GM19438 (cell line): ENCODE measurements around the gene CILP.
"Not testable (repeated sequence)": the region's sequence is repeated elsewhere in the genome, so short reads cannot be mapped to it uniquely, and the experiment has no call there.

Source experiments
- ATAC-seq: cut with Tn5 transposase; IDR thresholded peaks from one replicate; pipeline ENCODE4 v1.9.1; 2021; ENCODE audit warnings: low read depth; ENCODE audit not compliant: unreplicated experiment

The CILP gene

DNA sequence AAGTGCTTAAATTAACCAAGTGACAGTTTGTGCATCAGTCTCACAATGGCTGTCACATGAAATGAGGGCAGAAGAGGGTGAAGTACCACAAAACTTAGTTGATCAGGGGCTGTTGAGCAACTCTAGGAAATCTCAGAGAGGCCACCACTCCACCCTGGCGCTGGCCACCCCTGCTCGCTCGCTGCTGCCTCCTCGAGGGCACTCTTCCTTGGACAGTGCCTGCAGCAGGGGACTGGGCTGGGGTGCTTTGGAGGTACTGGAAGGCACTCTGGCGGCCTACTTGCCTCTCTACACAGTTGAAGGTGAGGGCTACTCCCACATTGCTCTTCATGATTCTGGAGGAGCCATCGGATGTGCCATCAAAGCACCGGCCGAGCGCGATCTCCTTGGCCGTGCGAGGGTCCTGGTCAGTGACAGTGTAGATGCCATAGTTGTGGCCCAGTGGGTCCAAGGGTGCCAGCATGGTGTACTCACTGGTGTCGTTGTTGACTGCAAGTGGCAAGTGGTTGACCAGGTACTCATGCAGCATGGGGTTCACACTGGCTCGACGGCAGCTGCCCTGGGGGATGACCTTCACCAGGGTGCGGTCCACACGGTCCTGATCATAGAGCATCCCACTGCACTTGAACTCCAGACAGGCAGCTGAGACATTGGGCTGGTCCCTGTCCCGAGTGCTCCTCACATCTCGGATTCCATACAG is 14.5 kb downstream of the CILP start:
- ATAC-seq = no peak

DNA sequence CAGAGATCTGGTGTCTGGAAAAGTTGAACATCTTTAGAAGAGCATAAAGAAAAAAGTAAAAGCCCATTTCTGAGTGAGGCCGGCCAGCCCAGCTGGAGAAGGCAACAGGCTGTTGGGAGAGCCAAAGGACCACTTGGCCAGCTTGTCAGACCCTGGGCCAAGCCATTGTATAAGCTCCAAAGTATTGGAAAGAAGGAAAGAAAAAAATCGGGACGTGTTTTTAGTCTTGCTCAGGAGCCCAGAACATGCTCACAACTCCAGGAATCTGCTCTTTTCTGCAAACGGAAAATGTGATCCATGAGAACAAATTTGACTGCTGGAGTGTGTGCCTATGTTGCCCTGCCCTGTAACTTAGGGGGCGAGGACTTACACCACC is 15.7 kb downstream of the CILP start:
- ATAC-seq = no peak

DNA sequence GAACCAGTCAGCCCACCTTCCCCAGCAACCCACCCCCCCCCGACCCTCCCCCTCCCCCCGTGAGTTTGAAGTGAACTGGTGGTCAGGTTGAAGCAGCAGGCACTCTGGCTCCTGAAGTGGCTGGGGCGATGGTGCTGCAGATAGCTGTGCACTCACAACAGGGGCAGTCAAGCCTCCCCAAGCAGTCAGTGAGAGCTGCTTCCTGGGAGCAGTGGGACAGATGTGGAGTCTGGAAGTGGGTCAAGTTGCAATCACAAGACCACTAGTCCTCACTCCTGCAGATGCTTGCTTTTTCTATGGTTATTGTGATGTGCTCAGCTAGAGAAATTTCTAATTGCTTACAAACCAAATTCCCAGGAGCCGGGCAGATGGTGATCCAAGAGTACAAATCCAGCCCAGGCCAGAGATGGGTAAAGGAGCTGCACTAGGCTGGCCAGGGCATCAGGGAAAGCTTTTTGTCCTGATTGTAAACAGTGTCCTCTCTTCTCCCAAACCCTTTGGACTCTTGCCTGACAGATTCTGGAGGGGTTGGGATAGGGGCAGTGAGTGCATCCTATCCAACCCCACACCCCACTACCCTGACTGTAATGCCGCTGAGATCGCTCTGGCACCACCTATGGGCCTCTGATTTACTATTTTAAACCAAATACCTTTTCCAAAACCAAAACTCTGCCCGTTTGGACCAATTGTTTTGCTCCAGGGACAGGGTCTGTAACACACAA is 16.3 kb downstream of the CILP start:
- no peak for ATAC-seq

DNA sequence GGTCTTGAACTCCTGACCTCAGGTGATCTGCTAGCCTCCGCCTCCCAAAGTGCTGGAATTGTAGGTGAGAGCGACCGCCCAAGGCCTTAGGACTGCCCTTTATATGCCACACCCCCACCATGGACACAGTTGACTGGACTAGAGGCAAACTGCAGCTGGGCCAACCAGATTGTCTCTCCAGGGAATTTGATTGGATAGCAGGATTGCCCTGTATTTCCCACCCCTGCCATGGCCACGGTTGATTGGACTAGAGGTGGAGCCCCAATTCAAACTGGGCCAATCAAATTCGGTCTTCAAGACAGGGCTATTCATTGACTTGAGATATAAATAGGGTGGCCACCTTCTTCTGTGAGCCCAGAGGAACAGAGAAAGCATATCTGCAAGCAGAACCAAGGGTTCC is 19.3 kb downstream of the CILP start:
- ATAC-seq = no peak

DNA sequence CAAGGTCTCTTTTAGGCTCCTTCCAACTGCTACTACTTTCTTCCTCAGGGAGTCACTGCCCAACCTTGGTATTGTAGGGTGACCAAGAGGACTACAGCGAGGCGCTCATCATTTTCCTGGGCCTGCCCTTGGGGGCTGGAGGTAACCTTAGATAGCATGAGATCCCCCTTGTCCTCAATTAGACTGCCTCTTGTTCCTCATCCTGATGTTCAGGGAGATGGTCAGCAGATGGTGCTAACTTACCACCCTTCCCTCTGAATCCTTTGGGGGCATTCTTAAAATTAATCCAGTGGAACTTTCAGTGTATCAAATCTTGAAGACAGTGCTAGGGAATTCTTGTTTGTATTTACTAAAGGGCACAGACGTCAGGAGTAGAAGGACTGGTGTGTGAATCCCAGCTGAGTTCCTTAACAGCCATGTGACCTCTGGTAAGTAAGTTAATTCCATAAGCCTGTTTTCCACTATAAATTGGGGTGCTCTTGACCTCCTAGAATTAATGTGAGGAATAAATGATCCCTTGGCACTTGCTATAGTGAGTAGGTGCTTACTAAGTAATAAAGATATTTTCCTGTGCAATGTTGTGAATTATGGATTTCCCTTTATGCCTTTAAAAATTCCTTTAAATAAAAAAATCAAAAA is 22.1 kb downstream of the CILP start:
- ATAC-seq = no peak

DNA sequence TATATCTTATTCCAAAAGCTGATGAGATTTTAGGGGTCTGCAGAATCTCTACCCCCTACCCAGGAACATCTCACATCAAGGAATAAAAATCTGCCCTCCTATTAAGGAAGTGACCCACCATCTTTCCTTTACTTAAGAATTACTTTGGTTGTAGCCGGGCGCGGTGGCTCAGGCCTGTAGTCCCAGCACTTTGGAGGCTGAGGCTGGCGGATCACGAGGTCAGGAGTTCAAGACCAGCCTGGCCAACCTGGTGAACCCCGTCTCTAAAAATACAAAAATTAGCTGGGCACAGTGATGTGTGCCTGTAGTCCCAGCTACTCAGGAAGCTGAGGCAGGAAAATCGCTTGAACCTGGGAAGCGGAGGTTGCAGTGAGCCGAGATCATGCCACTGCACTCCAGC is 22.8 kb downstream of the CILP start:
- ATAC-seq = not testable (repeated sequence)

DNA sequence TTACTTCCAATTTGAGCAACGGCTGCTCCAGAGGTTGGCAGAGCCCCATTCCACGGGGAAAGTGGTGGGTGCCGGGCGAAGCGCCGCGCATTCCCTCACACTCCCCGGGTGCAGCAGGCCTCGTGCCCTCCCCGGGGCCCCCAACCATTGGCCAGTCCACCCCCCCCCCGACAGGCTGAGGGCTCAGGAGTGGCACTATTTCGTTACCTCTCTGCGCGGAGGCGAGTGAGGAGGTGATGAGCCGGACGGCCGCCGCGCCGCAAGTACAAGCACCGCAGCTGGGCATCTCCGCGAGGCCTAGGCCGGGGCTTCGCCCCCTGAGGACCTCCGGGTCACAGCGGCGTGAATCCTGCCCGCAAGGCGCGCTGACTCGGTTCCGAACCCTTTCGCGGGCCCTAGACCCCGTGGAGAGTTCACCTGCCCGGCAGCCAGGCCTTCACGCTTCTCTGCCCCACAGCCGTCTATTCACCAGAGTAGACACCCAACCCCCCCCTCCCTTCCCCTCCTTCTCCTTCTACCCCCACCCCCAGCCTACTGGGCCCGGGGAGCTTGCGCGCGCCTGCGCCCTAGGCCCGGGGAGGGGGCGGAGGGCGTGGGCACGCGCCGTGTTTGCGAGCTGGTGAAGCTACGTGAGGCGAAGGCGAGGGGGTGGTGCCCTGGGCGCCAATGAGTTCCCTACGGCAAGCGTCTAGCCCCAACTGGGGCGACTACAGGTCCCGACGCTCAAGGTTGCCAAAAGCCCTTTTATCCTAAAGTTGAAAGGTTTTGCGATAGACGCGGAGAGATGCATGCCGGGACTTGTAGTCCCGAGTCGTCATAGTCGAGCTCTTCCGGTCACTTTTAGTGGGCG is 26.2 kb downstream of the CILP start, which contains the start of gene CLPX:
CLPX (minus strand) TSS at position 475 of the 850 bp plus-strand sequence; CDS start at position 286, 189 bp downstream.
- peak; percentile 69 for ATAC-seq

DNA sequence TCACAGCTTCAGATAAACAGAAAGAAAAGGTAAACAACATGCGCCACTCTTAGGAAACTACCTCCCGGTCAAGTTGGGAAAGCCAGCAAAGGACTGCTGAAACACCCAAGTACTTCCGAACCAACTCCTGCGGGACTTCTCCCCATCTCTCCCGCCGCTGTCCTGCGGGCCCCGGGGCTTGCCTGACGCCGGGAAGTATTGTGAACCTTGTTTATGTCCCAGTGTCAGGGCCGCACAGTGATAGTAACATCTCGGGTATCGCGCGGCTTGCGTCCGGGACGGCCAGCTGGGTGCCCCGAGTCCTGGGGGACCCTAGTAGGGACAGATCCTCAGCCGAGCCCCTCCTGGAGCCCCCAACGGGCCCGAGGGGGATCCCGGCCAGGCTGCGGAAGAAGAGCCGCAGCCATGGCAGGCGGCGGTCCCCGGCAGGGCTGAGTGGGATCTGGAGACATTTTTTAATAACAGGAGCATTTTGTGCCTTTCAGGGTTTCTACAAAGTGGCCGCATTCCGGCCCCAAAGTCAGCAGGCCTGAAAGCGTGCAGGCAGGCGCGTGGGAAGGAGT is 26.9 kb downstream of the CILP start:
- peak; percentile 15 for ATAC-seq

DNA sequence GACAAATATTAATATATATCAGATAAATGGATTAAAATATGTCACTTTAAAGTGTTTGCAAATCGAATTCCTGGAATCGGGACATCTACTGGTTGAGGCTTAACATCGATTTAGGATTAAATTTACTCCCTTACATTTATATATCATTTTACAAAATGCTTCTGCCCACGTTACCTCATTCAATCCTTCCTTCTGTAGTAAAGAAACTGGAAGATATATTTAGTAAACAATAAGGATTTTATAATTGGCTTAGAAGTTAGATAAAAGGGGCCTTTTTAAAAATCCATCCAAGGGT is 27.5 kb downstream of the CILP start:
- no peak for ATAC-seq

DNA sequence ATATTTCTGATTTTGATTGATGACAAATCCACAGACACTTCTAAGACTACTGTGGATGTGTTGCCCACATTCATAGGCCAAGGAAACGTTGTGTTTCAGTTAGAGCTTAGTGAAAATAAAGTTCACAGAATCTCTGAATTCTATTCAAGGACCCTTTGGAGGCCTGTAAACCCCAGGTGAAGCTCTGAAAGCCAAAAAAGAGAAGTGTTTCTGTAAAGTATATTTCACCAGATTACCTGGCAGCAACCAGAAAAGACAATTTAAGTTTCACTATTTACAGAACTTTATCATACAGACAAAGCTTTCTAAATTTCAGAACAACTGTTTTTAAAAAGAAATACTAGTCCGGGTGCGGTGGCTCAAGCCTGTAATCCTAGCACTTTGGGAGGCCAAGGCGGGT is 28.7 kb downstream of the CILP start:
- no peak for ATAC-seq

DNA sequence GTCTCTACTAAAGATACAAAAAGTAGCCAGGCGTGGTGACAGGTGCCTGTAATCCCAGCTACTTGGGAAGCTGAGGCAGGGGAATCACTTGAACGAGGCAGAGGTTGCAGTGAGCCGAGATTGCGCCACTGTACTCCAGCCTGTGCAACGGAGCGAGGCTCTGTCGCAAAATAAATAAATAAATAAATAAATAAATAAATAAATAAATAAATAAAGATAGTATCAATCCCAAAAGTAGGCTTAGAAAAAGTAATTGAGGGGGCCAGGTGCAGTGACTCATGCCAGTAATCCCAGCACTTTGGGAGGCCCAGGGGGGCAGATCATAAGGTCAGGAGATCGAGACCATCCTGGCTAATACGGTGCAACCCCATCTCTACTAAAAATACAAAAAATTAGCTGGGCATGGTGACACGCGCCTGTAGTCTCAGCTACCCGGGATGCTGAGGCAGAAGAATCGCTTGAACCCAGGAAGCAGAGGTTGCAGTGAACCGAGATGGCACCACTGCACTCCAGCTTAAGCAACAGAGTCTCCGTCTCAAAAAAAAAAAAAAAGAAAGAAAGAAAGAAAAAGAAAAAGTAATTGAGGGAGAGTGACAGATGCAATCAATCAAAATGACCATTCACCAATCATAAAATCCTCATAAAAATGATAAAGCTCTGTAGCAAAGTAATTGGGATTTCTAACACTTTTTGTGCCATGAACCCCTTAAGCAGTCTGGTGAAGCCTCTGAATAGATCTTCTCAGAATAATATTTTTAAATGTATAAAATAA is 29.5 kb downstream of the CILP start:
- not testable (repeated sequence) for ATAC-seq

DNA sequence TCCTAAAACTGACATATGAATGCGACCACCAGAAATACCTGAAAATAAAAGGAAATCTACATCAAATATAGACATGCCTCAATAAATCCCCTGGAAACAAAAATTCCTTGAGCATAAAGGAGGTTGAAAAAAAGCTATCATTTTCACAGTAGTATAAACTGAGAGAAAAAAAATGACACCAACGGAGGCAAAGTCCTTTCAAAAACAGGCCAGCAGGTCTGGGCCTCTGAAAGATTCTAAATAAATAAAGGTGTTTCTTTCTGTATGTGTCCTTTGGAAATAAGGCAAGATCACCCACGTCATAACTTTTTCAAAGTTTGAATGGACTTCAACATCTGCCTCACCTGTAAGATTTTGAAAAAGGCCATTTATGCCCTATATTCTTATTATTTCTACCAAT is 31.1 kb downstream of the CILP start:
- no peak for ATAC-seq

DNA sequence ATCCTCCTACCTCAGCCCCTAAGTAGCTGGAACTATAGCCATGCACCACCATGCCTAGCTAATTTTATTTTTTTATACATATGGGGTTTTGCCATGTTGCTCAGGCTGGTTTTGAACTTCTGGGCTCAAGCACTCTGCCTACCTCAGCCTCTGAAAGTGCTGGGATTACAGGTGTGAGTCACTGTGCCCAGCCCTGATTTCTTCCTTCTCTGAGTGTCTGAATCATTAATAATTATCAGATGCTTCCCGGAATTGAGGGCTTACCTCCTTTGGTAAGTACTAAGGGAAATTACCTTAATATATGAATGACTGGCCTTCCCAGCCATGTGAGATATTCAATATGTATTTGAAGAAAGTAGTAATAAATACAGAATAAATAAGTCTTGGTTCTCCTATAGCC is 33.4 kb downstream of the CILP start:
- ATAC-seq = no peak

DNA sequence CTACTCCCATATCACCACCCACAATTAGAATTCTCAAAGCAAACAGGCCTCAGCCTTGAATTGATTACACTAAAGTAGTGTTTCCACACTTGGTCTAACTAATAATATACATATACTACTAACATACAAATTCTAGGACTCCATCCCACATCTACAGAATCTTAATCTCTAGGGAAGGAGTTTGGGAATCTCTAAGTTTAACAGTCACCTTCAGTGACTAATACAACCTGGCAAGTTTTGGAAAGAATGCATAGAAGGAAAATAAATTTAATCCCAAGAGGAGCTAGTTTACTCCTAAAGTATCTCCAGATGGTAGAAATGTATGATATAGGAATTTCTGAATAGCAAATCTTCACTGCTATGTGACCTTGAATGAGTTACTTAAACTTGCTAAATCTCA is 35.2 kb downstream of the CILP start:
- ATAC-seq = no peak

DNA sequence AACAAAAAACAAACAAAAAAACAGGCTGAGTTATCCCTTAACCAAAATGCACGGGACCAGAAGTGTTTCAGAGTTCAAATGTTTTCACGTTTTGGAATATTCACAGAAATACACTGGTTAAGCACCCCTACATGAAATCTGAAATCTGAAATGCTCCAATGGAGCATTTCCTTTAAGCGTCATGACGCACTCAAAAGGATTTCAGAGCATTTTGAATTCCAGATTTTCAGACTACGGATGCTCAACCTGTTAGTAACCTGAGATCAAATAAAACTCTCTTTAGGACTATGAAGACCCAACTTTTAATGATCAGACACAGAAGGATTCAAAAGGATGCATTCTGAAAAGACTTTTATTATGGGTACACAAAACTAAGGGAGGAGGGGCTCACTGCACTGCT is 35.8 kb downstream of the CILP start:
- no peak for ATAC-seq

DNA sequence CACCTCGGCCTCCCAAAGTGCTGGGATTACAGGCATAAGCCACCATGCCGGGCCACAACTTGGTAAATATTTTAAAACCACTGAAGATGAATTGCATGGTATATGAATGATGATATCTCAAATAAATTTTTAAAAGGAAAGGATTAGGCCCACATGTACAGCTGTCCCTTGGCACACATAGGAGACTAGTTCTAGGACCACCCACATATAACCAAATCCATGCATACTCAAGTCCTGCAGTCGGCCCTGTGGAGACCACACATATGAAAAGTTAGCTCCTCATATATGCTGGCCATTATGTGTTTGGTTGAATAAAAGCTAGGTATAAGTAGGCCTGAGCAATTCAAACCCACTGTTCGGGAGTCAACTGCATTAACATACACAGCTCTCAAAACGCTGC is 36.8 kb downstream of the CILP start:
- no peak for ATAC-seq

DNA sequence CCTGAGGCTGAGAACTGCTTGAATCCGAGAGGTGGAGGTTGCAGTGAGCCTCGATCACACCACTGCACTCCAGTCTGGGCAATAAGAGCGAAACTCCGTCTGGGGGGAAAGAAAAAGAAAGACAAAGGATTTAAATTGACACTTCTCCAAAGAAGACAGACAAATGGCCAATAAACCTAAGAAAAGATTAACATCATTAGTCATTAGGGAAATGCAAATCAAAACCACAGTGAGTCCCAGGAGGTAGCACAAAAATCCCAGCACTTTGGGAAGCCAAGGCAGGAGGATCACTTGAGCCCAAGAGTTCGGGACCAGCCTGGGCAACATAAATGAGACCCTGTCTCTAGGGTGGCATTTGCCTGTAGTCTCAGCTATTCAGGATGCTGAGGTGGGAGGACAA is 38.7 kb downstream of the CILP start:
- no peak for ATAC-seq

DNA sequence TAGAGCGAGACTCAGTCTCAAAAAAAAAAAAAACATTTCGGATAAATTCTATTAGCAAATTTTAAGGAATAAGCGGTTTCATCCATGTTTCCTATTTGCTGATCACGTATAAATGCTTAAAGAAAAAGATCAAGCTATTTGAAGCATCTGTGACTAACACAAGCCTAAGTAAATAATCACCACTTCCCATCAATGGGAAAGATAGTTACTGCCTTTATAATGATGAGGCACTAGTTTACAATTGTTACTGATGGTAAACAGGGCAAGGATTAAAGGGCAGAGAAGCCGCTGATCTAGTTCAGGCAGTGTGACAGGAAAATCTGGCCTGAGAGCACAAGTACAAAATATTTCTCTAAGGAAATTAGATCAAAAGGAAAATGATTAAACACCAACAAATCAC is 39.8 kb downstream of the CILP start:
- ATAC-seq = no peak

DNA sequence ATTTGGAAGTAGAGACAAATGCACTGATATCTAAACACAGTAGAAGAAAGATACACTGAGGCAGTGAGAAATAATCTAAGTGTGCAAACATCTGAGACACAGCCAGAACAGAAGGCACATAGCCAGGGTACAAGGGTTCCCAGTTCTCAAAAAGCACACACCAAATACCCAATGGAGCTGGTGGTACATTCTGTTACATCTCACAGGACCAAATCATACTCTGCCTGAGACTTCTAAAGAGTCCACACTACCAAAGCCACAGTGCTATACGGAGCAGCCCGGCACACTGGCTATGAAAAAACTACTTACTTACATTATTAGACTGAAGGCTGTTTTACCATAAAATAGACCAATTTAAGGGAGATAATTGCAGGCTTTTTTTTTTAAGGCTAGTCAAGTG is 45.4 kb downstream of the CILP start:
- ATAC-seq = no peak

DNA sequence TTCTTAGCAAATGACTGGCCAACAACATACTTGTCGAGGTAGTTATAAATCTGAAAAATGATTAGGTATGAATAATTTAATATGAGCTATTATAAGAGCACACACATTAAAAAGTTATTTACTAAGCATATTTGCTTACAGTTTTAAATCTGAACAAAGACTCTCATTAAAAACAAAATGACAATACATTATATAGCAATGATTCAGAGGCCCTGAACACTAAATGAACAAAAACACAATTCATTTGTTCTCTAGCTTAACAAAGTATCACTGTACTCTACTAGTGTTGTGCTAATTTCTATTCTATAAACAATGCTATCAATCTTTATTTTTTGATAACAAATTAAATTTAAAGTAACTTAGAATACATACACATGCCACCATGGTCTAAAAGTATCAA is 47.1 kb downstream of the CILP start:
- ATAC-seq = no peak
